T-helper 2 cell treated with Interferon-gamma antibody and Interleukin-4, amounts not matched to agents 100 ng/mL and 5 ng/mL, for 36 hours (primary cell): Measurements from ENCODE around the gene MYH6. TPM values are rescaled to one million over a fixed set of nuclear protein-coding genes. Genes with fewer than 3 reads are reported as not detected.
"Not testable (repeated sequence)": the region's sequence is repeated elsewhere in the genome, so short reads cannot be mapped to it uniquely, and the experiment has no call there.

Experiments
- intact Hi-C: fragments of 100-400 bp; cut with micrococcal nuclease; formaldehyde crosslinking; loops from one replicate; pipeline ENCODE4 v1.15.1; 2023
- total RNA-seq: library from RNA; stranded (reverse); gene quantifications from 2 replicates; pipeline ENCODE4 v1.2.3, GENCODE V29; 2022

The MYH6 gene
- total RNA-seq, 1 donor from 2014 or later, result not detected

GRCh38 chr14:23436327-23437132, 28.5 kb upstream of the MYH6 start:
- intact Hi-C loops, result no loop called here

- intact Hi-C loops, result no loop called here
Measured at GRCh38 chr14:23435543-23436326, 27.7 kb upstream of the MYH6 start, which contains the start of gene MYH7. Gene MYH7 (minus strand): TSS chr14:23435660. CDS start chr14:23433732, 1,928 bp downstream.

- intact Hi-C loops, result no loop called here
Measured at GRCh38 chr14:23434488-23435222, 26.6 kb upstream of the MYH6 start.

- intact Hi-C loops, result no loop called here
Measured at GRCh38 chr14:23433457-23433856, 25.4 kb upstream of the MYH6 start.

- intact Hi-C loops, result no loop called here
Measured at GRCh38 chr14:23432946-23433345, 24.9 kb upstream of the MYH6 start.

- intact Hi-C loops, result no loop called here
Measured at GRCh38 chr14:23432102-23432925, 24.2 kb upstream of the MYH6 start.

- intact Hi-C loops, result no loop called here
Measured at GRCh38 chr14:23431486-23431885, 23.4 kb upstream of the MYH6 start.

GRCh38 chr14:23430723-23431085, 22.6 kb upstream of the MYH6 start:
- intact Hi-C loops, result no loop called here

GRCh38 chr14:23430016-23430722, 22.1 kb upstream of the MYH6 start:
- intact Hi-C loops, result no loop called here

GRCh38 chr14:23428686-23429495, 20.8 kb upstream of the MYH6 start:
- intact Hi-C loops, result no loop called here

GRCh38 chr14:23425798-23426197, 17.7 kb upstream of the MYH6 start:
- intact Hi-C loops, result not testable (repeated sequence)

- intact Hi-C loops, result no loop called here
Measured at GRCh38 chr14:23425169-23425568, 17.1 kb upstream of the MYH6 start.

- intact Hi-C loops, result no loop called here
Measured at GRCh38 chr14:23423657-23424056, 15.6 kb upstream of the MYH6 start.

- intact Hi-C loops, result no loop called here
Measured at GRCh38 chr14:23421594-23421993, 13.5 kb upstream of the MYH6 start.

GRCh38 chr14:23419646-23420045, 11.6 kb upstream of the MYH6 start:
- intact Hi-C loops, result not testable (repeated sequence)

GRCh38 chr14:23418021-23418420, 9.9 kb upstream of the MYH6 start:
- intact Hi-C loops, result no loop called here

GRCh38 chr14:23417269-23417668, 9.2 kb upstream of the MYH6 start:
- intact Hi-C loops, result not testable (repeated sequence)

- intact Hi-C loops, result no loop called here
Measured at GRCh38 chr14:23416801-23417200, 8.7 kb upstream of the MYH6 start.
